HG03045 (cell line): Measurements from ENCODE around the gene GRIP1.
A peak's percentile ranks its signal among the peaks of the same experiment; 100 is the strongest.

Source experiments
- ATAC-seq: cut with Tn5 transposase; IDR thresholded peaks from one replicate; pipeline ENCODE4 v1.9.1; 2021; ENCODE audit warnings: mild to moderate bottlenecking, moderate library complexity; ENCODE audit not compliant: unreplicated experiment

Gene GRIP1

DNA sequence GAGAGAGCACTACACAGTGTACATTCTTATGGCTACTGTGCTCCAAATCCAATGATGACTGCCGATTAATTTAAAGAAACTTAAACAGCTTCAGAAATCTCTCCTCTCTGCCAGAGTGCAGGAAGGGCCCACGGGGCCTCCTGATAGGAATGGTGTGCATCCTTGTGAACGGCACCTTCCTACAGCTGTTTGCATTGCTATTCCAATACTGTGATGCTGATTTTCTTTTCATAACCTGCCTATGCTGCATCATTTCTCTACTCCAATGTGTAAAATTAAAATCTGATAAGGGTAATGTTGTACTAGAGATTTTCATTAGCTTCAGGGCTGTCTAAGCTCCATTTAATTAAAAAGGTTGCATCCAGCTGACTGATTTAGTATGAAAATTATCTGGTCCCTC lies 217.5 kb downstream of the GRIP1 start:
- ATAC-seq, result no peak

DNA sequence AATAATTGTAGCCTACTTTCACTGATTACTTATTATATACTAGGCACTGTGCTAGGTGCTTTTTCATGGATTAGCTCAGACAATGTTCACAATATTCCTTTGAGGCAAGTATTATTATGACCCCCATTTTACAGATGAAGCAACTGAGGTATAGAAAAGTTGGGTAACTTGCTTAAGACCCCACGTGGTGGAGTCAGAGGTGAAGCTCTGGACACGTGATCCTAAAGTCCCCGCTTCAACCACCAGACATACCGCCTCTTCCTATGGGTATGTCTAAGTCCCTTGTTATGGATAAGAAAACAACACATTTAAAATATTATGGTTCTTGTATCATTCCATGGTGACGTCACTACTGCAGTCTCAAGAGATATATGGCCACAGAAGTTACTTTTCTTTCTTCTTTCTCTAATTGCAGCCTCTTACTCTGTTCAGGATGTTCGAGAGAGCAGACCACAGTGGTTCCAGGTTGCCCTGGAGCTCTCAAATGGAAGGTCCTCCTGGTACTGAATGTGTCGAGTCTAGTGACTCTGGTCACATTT lies 218.9 kb downstream of the GRIP1 start:
- ATAC-seq, result no peak

GRCh38 chr12:66456612-66457011 lies 222.3 kb downstream of the GRIP1 start:
- no peak for ATAC-seq

- peak; percentile 68 for ATAC-seq
These were observed 225.0 kb downstream of the GRIP1 start for GRCh38 chr12:66453844-66454243.

DNA sequence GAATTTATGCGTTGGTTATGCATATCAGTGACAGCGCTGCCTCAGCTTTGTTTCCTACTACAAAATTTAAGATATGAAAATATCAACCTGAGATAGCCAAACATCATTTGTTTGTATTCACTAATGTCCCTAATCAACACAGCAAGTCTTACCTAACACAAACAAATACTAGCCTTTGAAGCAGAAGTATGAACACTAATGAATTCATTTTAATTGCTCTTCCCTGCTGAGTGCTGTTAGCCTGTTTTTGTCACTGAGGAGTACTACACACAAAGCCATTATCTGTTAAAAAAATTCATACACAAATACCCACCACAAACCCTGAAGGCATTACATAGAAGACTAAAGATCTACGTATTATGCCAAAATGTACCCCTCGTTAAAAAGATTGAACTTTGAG lies 225.8 kb downstream of the GRIP1 start:
- ATAC-seq, result no peak

DNA sequence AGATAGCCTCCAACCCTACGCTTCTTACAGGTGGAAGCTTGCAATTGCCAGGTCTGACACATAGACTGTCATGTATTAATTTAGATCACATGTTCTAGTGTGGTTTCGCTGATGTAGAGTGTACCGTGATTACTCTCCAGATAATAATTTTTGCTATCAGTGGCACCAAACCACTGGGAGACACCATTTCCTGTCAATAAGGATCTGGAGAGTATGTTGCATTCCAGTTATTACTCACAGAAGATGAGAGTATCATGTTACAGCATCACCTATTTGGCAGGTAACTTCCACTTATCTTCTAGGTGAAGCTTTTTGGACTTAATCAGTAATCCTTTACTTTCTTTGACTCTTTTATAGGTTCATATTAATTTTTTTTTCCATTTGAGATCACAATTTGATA lies 229.3 kb downstream of the GRIP1 start:
- ATAC-seq, result no peak

GRCh38 chr12:66447643-66448042 lies 231.2 kb downstream of the GRIP1 start:
- no peak for ATAC-seq

- ATAC-seq, result no peak
These were observed 232.6 kb downstream of the GRIP1 start for GRCh38 chr12:66446276-66446675.

DNA sequence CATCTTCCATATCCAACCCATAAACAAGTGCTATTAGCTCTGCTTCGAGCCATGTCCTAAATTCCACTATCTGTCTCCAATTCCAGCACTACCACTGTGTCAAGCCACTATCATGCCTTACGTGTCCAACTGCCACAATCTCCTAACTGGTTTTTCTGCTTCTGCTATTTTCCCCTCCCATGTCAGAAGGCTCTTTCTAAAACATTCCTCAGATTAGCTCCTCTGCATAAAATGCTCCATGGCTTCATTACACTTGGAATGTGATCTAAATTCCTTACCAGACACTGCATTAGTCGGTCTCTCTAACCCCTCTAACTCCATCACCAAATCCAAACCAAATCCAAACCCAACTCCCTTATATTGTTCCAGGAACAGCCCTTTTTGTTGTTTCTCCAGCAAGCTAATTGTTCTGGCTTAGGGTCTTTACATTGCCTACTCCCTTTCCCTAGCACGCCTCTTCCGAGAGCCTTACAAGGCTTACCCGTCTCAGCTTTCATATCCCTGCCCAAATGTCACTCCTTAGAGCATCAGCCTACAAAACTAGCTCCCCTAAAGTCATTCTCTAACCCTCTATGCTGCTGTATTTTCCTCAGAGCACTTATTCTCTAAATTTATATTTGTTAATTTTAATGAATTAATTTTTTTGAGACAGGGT lies 236.8 kb downstream of the GRIP1 start:
- ATAC-seq, result no peak

- no peak for ATAC-seq
These were observed 240.3 kb downstream of the GRIP1 start for GRCh38 chr12:66438601-66439000.

DNA sequence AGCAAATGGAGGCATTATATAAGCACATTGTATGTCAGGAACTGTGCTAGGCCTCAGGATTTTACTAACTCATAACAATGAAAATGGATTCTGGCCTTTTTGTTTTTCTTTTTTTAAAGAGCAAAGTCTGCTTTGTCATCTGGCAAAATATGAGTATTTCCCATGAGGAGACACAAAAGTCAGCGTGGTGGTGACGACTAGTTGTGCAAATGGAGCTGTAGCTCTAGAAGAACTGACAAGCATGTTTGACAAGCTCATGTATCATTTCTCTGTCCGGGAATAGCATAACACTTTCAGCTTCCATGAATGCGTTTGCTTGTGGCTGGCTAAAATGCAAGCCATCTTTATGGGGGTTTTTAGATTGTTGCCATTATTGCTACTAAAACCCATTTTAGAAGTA lies 248.8 kb downstream of the GRIP1 start:
- ATAC-seq, result no peak

GRCh38 chr12:66428870-66429269 lies 250.0 kb downstream of the GRIP1 start:
- ATAC-seq, result no peak

DNA sequence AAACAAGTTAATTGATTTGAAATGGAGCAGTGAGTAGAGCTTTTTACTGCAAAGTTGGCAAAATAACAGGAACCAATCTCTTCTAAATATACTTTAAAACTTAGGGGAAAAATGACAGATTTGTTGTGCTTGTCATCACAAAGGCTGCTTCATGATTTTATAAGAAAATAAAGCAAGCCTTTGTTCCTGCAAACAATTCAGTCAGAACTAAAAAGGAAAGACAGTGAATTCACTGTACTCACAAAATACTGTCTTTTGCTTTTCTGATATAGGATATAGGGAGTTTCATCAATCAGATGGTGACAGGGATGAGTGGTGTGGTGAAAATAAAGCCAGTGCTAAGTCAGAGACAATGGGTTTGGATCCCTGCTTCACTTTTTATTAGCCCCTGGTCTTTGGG lies 250.6 kb downstream of the GRIP1 start:
- no peak for ATAC-seq

DNA sequence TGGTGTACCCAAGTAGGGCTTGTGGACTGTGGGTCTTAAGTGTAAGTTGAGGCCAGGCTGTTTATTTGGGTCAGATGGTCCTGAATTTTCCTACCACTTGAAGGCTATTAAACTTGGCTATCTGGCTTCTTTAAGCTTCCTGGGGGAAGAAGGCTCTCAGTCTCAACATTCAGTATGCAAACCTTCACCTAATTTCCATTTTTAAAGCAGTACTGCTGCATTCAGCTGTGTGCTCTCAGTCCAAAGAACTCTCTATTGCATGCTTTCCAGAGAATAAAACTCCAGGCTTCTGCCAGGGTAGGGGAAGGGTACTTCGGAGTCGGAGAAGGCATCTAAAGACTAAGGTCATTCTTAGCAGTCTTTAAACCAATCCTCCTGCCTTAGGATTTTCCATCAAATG lies 252.2 kb downstream of the GRIP1 start:
- ATAC-seq, result no peak

DNA sequence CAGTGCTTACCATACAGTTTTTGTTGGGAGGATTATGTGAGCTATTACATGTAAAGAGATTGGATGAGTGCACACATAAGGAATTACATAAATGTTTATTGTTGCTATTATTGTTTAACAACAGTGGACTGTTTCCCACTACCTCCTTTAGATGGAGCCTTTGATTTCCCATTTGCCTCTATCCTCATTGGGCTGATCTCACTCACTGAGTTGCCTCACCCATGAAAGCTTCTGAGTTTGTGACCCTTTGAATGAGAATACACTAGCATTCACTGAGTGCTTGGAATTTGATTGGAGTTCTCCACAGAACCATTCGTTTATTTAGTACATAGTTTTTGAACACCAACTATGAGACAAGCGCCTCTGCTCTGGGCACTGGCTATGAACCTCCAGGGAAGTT lies 255.6 kb downstream of the GRIP1 start:
- ATAC-seq, result no peak

GRCh38 chr12:66418908-66419307 lies 260.0 kb downstream of the GRIP1 start:
- ATAC-seq, result no peak

DNA sequence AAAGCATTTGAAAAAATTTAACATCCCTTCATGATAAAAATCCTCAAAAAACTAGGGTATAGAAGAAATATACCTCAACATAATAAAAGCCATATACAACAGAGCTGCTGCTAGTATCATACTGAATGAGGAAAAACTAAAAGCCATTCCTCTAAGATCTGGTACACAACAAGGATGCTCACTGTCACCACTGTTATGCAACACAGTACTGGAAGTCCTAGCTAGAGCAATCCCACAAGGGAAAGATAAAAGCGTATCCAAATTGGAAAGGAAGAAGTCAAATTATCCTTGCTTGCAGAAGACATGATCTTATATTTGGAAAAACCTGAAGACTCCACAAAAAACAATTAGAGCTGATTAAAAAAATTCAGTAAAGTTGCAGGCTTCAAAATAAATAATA lies 261.7 kb downstream of the GRIP1 start:
- no peak for ATAC-seq

DNA sequence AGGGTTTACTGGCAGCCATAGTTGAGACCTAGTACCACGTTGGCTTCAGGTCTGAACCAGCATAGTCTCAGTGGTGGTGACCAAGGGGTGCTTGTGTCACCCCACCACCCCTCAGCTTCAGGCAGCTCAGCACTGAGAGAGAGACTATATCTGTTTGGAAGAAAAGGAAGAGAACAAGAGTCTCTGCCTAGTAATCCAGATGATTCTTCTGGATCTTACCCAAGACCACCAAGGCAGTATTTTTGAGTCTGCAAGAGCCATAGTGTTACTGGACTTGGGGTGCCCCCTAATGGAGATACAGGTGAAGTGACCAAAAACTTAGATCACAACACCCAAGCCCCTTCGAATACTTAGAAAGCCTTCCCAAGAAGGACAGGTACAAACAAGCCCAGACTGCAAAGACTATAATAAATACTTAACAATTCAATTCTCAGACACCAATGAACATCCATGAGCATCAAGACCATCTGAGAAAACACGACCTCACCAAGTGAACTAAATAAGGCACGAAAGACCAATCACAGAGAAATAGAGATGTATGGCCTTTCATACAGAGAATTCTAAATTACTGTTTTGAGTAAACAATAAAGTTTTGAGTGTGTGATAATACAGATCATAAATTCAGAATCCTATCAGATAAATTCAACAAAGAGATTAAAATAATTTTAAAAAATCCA lies 269.5 kb downstream of the GRIP1 start:
- ATAC-seq, result no peak

GRCh38 chr12:66405395-66405794 lies 273.5 kb downstream of the GRIP1 start:
- ATAC-seq, result no peak

- ATAC-seq, result peak; percentile 87
These were observed 275.1 kb downstream of the GRIP1 start for GRCh38 chr12:66403746-66404145.

DNA sequence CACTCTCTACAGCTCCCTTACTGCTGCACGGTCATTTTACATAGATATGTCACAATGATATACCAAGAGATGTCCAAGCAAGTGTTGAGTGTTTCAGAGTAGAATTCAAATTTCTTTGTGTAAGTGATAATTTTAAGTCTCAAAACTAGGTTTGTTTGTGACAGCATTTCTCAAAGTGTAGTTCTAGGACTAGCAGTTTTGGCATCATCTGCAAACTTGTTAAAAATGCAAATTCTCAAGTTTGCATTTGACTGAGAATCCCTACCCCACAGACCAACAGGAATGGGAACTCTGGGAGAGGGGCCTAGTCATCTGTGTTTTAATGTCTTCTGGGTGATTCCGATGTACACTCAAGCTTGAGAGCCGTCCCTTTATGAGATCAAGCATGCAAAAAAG lies 279.0 kb downstream of the GRIP1 start:
- no peak for ATAC-seq
